Ascending aorta (tissue), 2 donors: ENCODE results near the gene SAMD11. TPM values are rescaled to one million over a fixed set of nuclear protein-coding genes. Genes with fewer than 3 reads are reported as not detected.

Experiments
- DNase-seq, 2 donors: peaks; one replicate each; pipeline ENCODE4 v3.0.0-alpha.2; 2019; ENCODE audit warnings: low spot score in 2 of 2
- H3K27ac ChIP-seq, 2 donors: fragments of 200-600 bp; sonication (generic); one replicate each; pipeline ENCODE4 v1.5.1; 2016 to 2017; ENCODE audit warnings: mild to moderate bottlenecking in 1 of 2
- H3K27me3 ChIP-seq: fragments of 200-600 bp; sonication (generic); one replicate; pipeline ENCODE4 v1.5.1; 2017
- H3K36me3 ChIP-seq, 2 donors: fragments of 200-600 bp; sonication (generic); one replicate each; pipeline ENCODE4 v1.5.1; 2016
- H3K4me1 ChIP-seq, 2 donors: fragments of 200-600 bp; sonication (generic); one replicate each; pipeline ENCODE4 v1.5.1; 2016 to 2017; ENCODE audit warnings: mild to moderate bottlenecking in 1 of 2
- H3K4me3 ChIP-seq, 2 donors: fragments of 200-600 bp; sonication (generic); one replicate each; pipeline ENCODE4 v1.5.1; 2016 to 2017; ENCODE audit warnings: mild to moderate bottlenecking in 1 of 2
- H3K9me3 ChIP-seq, 2 donors: fragments of 200-600 bp; sonication (generic); one replicate each; pipeline ENCODE4 v1.5.1; 2016
- CTCF ChIP-seq, 3 experiments: fragments of 200-600 bp in 2 of 3; fragments of 450-650 bp in 1 of 3; sonication (generic) in 2 of 3; IDR thresholded peaks; one replicate each; pipeline ENCODE4 v1.5.1; 2016 to 2019; ENCODE audit warnings: antibody characterized with exemption in 3 of 3, mild to moderate bottlenecking in 1 of 3, moderate library complexity in 1 of 3
- intact Hi-C: fragments of 100-400 bp; cut with DNase I; formaldehyde crosslinking; loops from one replicate; pipeline ENCODE4 v1.15.1; 2023
- total RNA-seq: library from RNA; depleted of rRNA; stranded (reverse); fragments of >200 nt; gene quantifications from one replicate; pipeline ENCODE4 v1.1.0, GENCODE V29; 2016

SAMD11 gene
- total RNA-seq, 1 donor from 2014 or later, result 9.7 TPM

DNA sequence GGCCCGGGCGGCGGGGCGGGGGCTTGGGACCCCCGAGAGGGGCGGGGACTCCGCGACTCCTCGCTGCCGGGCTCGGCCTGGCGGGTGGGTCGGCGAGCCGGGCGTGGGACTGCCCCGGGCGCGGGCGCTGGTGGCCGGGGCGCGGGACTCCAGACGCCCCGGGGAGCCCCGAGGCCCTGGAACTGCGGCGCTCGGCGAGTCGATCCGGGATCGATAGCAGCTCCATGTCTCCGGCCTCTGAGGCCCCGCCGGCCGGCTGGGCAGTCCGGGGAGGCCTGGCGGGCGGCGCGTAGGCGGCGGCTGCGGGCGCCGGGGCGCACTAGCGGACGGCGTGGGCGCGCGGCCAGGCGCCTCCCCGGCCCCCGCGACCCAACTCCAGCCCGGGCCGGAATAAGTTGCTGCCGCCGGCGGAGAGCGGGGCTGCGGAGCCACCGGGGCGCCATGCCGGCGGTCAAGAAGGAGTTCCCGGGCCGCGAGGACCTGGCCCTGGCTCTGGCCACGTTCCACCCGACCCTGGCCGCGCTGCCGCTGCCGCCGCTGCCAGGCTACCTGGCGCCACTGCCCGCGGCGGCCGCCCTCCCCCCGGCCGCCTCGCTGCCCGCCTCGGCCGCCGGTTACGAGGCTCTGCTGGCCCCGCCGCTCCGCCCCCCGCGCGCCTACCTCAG, 400 bp downstream of the SAMD11 start:
- TF ChIP-seq CTCF (IDR thresholded peaks at IDR 0.05), result no peak
- peak overlapping the region; percentile 12 to 79 for H3K27ac ChIP-seq
- peaks cover 22 to 26% of the 10 kb centered on the region in 2 donors for H3K4me1 ChIP-seq
- H3K4me3 ChIP-seq, result peak overlapping the region; percentile 67 to 71
- peaks cover 3% of the 10 kb centered on the region for H3K27me3 ChIP-seq
- no peaks in the 10 kb centered on the region for H3K36me3 ChIP-seq
- no peaks in the 10 kb centered on the region for H3K9me3 ChIP-seq
- intact Hi-C loops, result loop anchor here (2.0 kb wide), 1 partner anchor 35 kb away; the partner anchor contains the start of gene NOC2L
- DNase-seq, result no peak

DNA sequence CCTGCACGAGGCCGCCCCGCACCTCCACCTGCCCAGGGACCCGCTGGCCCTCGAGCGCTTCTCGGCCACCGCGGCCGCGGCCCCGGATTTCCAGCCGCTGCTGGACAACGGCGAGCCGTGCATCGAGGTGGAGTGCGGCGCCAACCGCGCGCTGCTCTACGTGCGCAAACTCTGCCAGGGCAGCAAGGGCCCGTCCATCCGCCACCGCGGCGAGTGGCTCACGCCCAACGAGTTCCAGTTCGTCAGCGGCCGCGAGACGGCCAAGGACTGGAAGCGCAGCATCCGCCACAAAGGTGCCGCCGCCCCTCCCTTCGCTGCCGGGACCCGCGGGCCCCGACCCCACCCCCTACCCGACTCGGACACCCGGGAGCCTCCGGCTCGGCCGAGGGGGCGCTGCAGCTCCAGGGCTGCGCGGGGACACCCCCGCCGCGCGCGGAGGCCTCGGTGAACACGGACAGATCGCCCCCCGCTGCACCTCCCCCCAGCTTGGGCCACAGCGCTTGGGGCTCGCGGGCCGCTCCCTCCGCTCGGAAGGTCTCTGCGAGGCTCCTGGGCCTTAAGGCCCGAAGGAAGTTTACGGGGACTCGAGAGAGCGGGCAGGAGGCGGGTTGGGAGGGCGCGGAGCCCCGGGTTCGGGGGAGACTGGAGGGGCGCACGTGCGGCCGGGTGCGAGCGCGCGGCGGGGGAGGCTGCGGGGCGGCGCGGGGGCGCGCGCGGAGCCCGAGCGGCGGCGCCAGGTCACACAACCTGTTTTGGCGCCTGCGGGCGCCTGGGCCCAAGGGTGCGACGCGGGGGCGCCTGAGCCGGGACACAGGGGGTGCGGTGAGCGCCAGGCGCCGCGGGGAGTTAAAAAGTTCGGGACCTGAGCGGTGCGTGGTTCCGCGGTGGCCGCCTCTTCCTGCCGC, 1.2 kb downstream of the SAMD11 start:
- Histone ChIP-seq H3K27ac (peak overlapping the region; percentile 12 to 79), H3K27me3 (peaks cover 3% of the 10 kb centered on the region), H3K9me3 (no peaks in the 10 kb centered on the region), H3K36me3 (no peaks in the 10 kb centered on the region), H3K4me1 (peaks cover 22 to 26% of the 10 kb centered on the region in 2 donors), H3K4me3 (peak overlapping the region; percentile 67 to 71)
- intact Hi-C loops, result loop anchor here (1.0 kb wide), 1 partner anchor 15 kb away; no protein-coding TSS in a partner anchor
- no peak for DNase-seq
- peak in 1 of 3 experiments; percentile 29 for TF ChIP-seq CTCF (IDR thresholded peaks at IDR 0.05)

DNA sequence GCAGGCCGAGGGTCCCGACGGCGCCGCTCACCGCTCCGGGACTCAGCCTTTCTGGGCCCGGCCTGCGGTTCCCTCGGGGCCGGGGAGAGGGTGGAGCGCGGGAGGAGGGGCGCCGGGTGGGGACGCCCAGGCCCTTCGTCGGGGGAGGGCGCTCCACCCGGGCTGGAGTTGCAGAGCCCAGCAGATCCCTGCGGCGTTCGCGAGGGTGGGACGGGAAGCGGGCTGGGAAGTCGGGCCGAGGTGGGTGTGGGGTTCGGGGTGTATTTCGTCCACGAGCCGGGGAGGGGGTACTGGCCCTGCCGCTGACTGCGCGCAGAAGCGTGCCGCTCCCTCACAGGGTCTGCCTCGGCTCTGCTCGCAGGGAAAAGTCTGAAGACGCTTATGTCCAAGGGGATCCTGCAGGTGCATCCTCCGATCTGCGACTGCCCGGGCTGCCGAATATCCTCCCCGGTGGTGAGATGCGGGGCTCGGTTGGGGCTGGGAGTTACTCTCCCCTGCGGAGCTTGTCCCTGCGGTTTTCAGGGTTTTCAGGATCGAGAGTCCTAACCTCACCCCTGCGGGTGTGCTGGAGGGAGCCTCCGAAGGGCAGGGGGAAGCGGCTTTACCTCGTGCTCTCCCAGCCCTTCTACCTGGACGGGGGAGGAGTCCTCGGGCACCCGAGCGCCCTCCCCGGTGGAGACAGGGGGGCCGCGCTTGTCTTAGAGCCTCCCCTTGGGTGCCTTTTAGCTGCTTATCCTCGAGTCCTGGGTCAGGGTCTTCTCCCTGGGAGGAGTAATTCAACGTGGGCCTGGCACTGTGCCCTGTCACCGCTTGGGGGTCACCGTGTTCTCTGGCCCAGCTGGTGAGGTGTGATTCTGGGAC, 2.1 kb downstream of the SAMD11 start:
- H3K27me3 ChIP-seq, result peaks cover 3% of the 10 kb centered on the region
- H3K36me3 ChIP-seq, result no peaks in the 10 kb centered on the region
- intact Hi-C loops, result loop anchor here (1.0 kb wide), 1 partner anchor 15 kb away; no protein-coding TSS in a partner anchor
- H3K4me3 ChIP-seq, result peak overlapping the region; percentile 67 to 71
- peak overlapping the region in 1 of 2 donors; percentile 79 for H3K27ac ChIP-seq
- peaks cover 17 to 20% of the 10 kb centered on the region in 2 donors for H3K4me1 ChIP-seq
- no peak for DNase-seq
- no peaks in the 10 kb centered on the region for H3K9me3 ChIP-seq
- TF ChIP-seq CTCF (IDR thresholded peaks at IDR 0.05), result no peak

- no peak for TF ChIP-seq CTCF (IDR thresholded peaks at IDR 0.05)
- Histone ChIP-seq H3K36me3 (no peaks in the 10 kb centered on the region), H3K27ac (no peak overlapping the region), H3K4me3 (no peak overlapping the region), H3K27me3 (peaks cover 3% of the 10 kb centered on the region), H3K4me1 (peaks cover 10 to 12% of the 10 kb centered on the region in 2 donors), H3K9me3 (no peaks in the 10 kb centered on the region)
- intact Hi-C loops, result no loop called here
- DNase-seq, result no peak
Observed at GRCh38 chr1:927234-927633, 3.5 kb downstream of the SAMD11 start.

GRCh38 chr1:927748-928147, 4.0 kb downstream of the SAMD11 start:
- H3K27ac ChIP-seq, result no peak overlapping the region
- H3K4me3 ChIP-seq, result no peak overlapping the region
- no peaks in the 10 kb centered on the region for H3K36me3 ChIP-seq
- peaks cover 10 to 12% of the 10 kb centered on the region in 2 donors for H3K4me1 ChIP-seq
- intact Hi-C loops, result no loop called here
- TF ChIP-seq CTCF (IDR thresholded peaks at IDR 0.05), result no peak
- no peaks in the 10 kb centered on the region for H3K9me3 ChIP-seq
- no peak for DNase-seq
- H3K27me3 ChIP-seq, result peaks cover 3% of the 10 kb centered on the region
